ENCODE measurements around the gene GPR18. TPM values are rescaled to one million over a fixed set of nuclear protein-coding genes. Genes with fewer than 3 reads are reported as not detected.

The GPR18 gene
- total RNA-seq, 2 experiments from 2014 or later = 42.9 to 45.1 TPM

- H3K27ac Mint-ChIP-seq = peak overlapping the region; percentile 87
- peaks cover 66% of the 10 kb centered on the region for H3K36me3 Mint-ChIP-seq (ENCODE audit: low read depth)
- TF ChIP-seq, protein P1, sequence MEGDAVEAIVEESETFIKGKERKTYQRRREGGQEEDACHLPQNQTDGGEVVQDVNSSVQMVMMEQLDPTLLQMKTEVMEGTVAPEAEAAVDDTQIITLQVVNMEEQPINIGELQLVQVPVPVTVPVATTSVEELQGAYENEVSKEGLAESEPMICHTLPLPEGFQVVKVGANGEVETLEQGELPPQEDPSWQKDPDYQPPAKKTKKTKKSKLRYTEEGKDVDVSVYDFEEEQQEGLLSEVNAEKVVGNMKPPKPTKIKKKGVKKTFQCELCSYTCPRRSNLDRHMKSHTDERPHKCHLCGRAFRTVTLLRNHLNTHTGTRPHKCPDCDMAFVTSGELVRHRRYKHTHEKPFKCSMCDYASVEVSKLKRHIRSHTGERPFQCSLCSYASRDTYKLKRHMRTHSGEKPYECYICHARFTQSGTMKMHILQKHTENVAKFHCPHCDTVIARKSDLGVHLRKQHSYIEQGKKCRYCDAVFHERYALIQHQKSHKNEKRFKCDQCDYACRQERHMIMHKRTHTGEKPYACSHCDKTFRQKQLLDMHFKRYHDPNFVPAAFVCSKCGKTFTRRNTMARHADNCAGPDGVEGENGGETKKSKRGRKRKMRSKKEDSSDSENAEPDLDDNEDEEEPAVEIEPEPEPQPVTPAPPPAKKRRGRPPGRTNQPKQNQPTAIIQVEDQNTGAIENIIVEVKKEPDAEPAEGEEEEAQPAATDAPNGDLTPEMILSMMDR (IDR thresholded peaks at IDR 0.05) = no peak
- Histone ChIP-seq H3K4me3 (ENCODE audit: low read length) (no peak overlapping the region), H3K36me3 (ENCODE audit: insufficient read depth, low read length) (peaks cover 18% of the 10 kb centered on the region), H3K4me1 (ENCODE audit: insufficient read depth, low read length) (peaks cover 65% of the 10 kb centered on the region), H3K9me3 (ENCODE audit: control insufficient read depth in 1 of 2, insufficient read depth in 1 of 2, low read length in 2 of 2) (peaks cover 4 to 5% of the 10 kb centered on the region in 2 experiments), H3K27me3 (ENCODE audit: control insufficient read depth in 1 of 2, insufficient read depth in 2 of 2, low read length in 2 of 2) (no peaks in the 10 kb centered on the region), H3K27ac (ENCODE audit: low read depth in 1 of 2, low read length in 2 of 2) (peak overlapping the region; percentile 16 to 49)
- POLR2A ChIA-PET = interaction anchor here (0.8 to 3.0 kb wide), 17 partner anchors 11 to 187 kb away, joined by 3 to 22 read pairs (median 5); partner anchors contain the start of genes GPR18, GPR183 and UBAC2
- H3K27me3 Mint-ChIP-seq = no peaks in the 10 kb centered on the region
- peak in 7 of 14 experiments; percentile 34 to 85 (median 65) for DNase-seq
- peaks cover 2% of the 10 kb centered on the region for H3K9me3 Mint-ChIP-seq
- H3K4me1 Mint-ChIP-seq (ENCODE audit: low read depth) = peaks cover 100% of the 10 kb centered on the region
- intact Hi-C loops (cut with DNase I, micrococcal nuclease) = loop anchor here in 1 of 2 experiments (2.0 kb wide), 1 partner anchor 74 kb away; no protein-coding TSS in a partner anchor
- peak; percentile 78 for ATAC-seq (ENCODE audit: poor library complexity)
- CTCF ChIA-PET = interaction anchor here (0.9 to 10.4 kb wide), 3 partner anchors 23 to 163 kb away, joined by 3 to 189 read pairs (median 4); no protein-coding TSS in a partner anchor
- H3K4me3 Mint-ChIP-seq = peak overlapping the region; percentile 49
Observed at GRCh38 chr13:99275093-99275469, 16.9 kb upstream of the GPR18 start.

- peaks cover 54% of the 10 kb centered on the region for H3K4me1 ChIP-seq (ENCODE audit: insufficient read depth, low read length)
- no peaks in the 10 kb centered on the region for H3K27me3 Mint-ChIP-seq
- peak in 3 of 14 experiments; percentile 64 to 79 (median 70) for DNase-seq
- H3K36me3 Mint-ChIP-seq (ENCODE audit: low read depth) = peaks cover 61% of the 10 kb centered on the region
- intact Hi-C loops (cut with DNase I, micrococcal nuclease) = loop anchor here (5.0 kb wide), 2 partner anchors 34 to 224 kb away; partner anchors contain the start of gene GPR183 (in 1 of the 2)
- H3K9me3 ChIP-seq (ENCODE audit: control insufficient read depth in 1 of 2, insufficient read depth in 1 of 2, low read length in 2 of 2) = peaks cover 4 to 5% of the 10 kb centered on the region in 2 experiments
- peaks cover 92% of the 10 kb centered on the region for H3K4me1 Mint-ChIP-seq (ENCODE audit: low read depth)
- no peak for ATAC-seq (ENCODE audit: poor library complexity)
- peaks cover 2% of the 10 kb centered on the region for H3K9me3 Mint-ChIP-seq
- H3K4me3 ChIP-seq (ENCODE audit: low read length) = no peak overlapping the region
- peak overlapping the region; percentile 26 to 38 for H3K27ac ChIP-seq (ENCODE audit: low read depth in 1 of 2, low read length in 2 of 2)
- TF ChIP-seq, protein P1 (IDR thresholded peaks at IDR 0.05) = no peak
- H3K4me3 Mint-ChIP-seq = peak overlapping the region; percentile 13
- no peaks in the 10 kb centered on the region for H3K27me3 ChIP-seq (ENCODE audit: control insufficient read depth in 1 of 2, insufficient read depth in 2 of 2, low read length in 2 of 2)
- H3K36me3 ChIP-seq (ENCODE audit: insufficient read depth, low read length) = peaks cover 19% of the 10 kb centered on the region
- POLR2A ChIA-PET = interaction anchor here (0.7 kb wide), 1 partner anchor 227 kb away, joined by 4 read pairs; no protein-coding TSS in a partner anchor
- CTCF ChIA-PET = interaction anchor here (1.5 to 10.4 kb wide), 3 partner anchors 19 to 165 kb away, joined by 3 to 189 read pairs (median 44); partner anchors contain the start of gene GPR183
- H3K27ac Mint-ChIP-seq = peak overlapping the region; percentile 87
Observed at GRCh38 chr13:99273128-99273527, 14.9 kb upstream of the GPR18 start.

DNA sequence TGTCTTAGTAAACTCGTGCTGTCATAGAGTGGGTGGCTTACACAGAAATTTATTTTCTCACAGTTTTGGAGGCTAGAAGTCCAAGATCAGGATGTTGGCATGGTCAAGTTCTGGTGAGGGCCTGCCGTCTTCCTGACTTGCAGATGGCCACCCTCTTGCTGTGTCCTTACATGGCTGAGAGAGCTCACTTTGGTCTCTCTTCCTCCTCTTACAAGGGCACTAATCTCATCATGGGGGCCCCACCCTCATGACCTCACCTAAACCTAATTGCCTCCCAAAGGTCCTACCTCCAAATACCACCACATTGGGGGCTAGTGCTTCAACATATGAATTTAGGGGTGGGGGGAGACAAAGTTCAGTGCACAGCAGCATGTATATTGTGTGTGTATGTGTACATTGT, 14.3 kb upstream of the GPR18 start:
- Histone ChIP-seq H3K4me3 (ENCODE audit: low read length) (no peak overlapping the region), H3K9me3 (ENCODE audit: control insufficient read depth in 1 of 2, insufficient read depth in 1 of 2, low read length in 2 of 2) (peaks cover 4 to 5% of the 10 kb centered on the region in 2 experiments), H3K27me3 (ENCODE audit: control insufficient read depth in 1 of 2, insufficient read depth in 2 of 2, low read length in 2 of 2) (no peaks in the 10 kb centered on the region), H3K4me1 (ENCODE audit: insufficient read depth, low read length) (peaks cover 47% of the 10 kb centered on the region), H3K36me3 (ENCODE audit: insufficient read depth, low read length) (peaks cover 25% of the 10 kb centered on the region), H3K27ac (ENCODE audit: low read depth in 1 of 2, low read length in 2 of 2) (peak overlapping the region in 1 of 2 donors; percentile 39)
- Mint-ChIP-seq H3K27me3 (no peaks in the 10 kb centered on the region), H3K27ac (peak overlapping the region; percentile 87), H3K4me3 (no peak overlapping the region), H3K9me3 (peaks cover 2% of the 10 kb centered on the region), H3K4me1 (ENCODE audit: low read depth) (peaks cover 86% of the 10 kb centered on the region), H3K36me3 (ENCODE audit: low read depth) (peaks cover 59% of the 10 kb centered on the region)
- ChIA-PET POLR2A (interaction anchor here (1.0 to 5.5 kb wide), 7 partner anchors 8 to 163 kb away, joined by 3 to 55 read pairs (median 35); partner anchors contain the start of genes GPR18, GPR183 and UBAC2), CTCF (interaction anchor here (1.5 to 10.4 kb wide), 3 partner anchors 20 to 166 kb away, joined by 3 to 189 read pairs (median 44); partner anchors contain the start of gene GPR183)
- TF ChIP-seq, protein P1 (IDR thresholded peaks at IDR 0.05) = no peak
- intact Hi-C loops (cut with DNase I, micrococcal nuclease) = loop anchor here (5.0 kb wide), 2 partner anchors 35 to 225 kb away; partner anchors contain the start of gene GPR183 (in 1 of the 2)
- no peak for DNase-seq
- no peak for ATAC-seq (ENCODE audit: poor library complexity)

Data from CD4-positive, alpha-beta T cell (primary cell).